ENCODE data around the gene PTPN1.

The PTPN1 gene

DNA sequence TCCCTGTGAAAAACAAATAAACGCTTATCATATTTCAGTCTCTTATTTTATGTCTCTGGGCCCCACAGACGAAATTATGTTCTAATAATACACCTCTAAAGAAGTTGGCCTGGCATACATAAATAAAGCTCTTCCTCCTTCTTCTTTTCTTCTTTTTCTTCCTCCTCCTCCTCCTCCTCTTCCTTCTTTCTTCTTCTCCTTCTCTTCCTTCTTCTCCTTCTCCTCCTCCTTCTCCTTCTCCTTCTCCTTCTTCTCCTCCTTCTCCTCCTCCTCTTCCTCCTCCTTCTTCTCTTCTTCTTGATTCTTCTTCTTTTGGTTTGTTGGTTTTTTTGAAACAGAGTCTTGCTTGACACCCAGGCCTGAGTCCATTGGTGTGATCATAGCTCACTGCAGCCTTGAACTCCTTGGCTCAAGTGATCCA lies 41.8 kb upstream of the PTPN1 start (continued):
- TF ChIP-seq, protein P1, sequence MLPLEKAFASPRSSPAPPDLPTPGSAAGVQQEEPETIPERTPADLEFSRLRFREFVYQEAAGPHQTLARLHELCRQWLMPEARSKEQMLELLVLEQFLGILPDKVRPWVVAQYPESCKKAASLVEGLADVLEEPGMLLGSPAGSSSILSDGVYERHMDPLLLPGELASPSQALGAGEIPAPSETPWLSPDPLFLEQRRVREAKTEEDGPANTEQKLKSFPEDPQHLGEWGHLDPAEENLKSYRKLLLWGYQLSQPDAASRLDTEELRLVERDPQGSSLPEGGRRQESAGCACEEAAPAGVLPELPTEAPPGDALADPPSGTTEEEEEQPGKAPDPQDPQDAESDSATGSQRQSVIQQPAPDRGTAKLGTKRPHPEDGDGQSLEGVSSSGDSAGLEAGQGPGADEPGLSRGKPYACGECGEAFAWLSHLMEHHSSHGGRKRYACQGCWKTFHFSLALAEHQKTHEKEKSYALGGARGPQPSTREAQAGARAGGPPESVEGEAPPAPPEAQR (tag by site-specific recombination; IDR thresholded peaks at IDR 0.05), result 0 out of 2 replicates have a peak, but pooled peaks have one; percentile 26
- TF ChIP-seq ZNF530 (tag by site-specific recombination; IDR thresholded peaks at IDR 0.05; ENCODE audit: low read depth) (no peak), ZNF398 (tag by site-specific recombination; IDR thresholded peaks at IDR 0.05) (peak; percentile 21; the same call in 1 of the 2 replicates), ZNF658 (tag by site-specific recombination; IDR thresholded peaks at IDR 0.05) (no peak), ZNF404 (tag by site-specific recombination; IDR thresholded peaks at IDR 0.05) (no peak), ZNF791 (tag by site-specific recombination; IDR thresholded peaks at IDR 0.05) (0 out of 2 replicates have a peak, but pooled peaks have one; percentile 69), ZNF19 (tag by site-specific recombination; IDR thresholded peaks at IDR 0.05; ENCODE audit: low read depth) (0 out of 2 replicates have a peak, but pooled peaks have one; percentile 50), KLF8 (tag by site-specific recombination; IDR thresholded peaks at IDR 0.05) (0 out of 2 replicates have a peak, but pooled peaks have one; percentile 9), BCL11A (tag by site-specific recombination; IDR thresholded peaks at IDR 0.05; ENCODE audit: low read depth) (no peak)
- TF ChIP-seq, protein P2, sequence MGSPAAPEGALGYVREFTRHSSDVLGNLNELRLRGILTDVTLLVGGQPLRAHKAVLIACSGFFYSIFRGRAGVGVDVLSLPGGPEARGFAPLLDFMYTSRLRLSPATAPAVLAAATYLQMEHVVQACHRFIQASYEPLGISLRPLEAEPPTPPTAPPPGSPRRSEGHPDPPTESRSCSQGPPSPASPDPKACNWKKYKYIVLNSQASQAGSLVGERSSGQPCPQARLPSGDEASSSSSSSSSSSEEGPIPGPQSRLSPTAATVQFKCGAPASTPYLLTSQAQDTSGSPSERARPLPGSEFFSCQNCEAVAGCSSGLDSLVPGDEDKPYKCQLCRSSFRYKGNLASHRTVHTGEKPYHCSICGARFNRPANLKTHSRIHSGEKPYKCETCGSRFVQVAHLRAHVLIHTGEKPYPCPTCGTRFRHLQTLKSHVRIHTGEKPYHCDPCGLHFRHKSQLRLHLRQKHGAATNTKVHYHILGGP (tag by site-specific recombination; IDR thresholded peaks at IDR 0.05), result no peak
- TF ChIP-seq, protein P3, sequence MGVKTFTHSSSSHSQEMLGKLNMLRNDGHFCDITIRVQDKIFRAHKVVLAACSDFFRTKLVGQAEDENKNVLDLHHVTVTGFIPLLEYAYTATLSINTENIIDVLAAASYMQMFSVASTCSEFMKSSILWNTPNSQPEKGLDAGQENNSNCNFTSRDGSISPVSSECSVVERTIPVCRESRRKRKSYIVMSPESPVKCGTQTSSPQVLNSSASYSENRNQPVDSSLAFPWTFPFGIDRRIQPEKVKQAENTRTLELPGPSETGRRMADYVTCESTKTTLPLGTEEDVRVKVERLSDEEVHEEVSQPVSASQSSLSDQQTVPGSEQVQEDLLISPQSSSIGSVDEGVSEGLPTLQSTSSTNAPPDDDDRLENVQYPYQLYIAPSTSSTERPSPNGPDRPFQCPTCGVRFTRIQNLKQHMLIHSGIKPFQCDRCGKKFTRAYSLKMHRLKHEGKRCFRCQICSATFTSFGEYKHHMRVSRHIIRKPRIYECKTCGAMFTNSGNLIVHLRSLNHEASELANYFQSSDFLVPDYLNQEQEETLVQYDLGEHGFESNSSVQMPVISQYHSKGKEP (tag by site-specific recombination; IDR thresholded peaks at IDR 0.05), result no peak
- TF ChIP-seq, protein P4, sequence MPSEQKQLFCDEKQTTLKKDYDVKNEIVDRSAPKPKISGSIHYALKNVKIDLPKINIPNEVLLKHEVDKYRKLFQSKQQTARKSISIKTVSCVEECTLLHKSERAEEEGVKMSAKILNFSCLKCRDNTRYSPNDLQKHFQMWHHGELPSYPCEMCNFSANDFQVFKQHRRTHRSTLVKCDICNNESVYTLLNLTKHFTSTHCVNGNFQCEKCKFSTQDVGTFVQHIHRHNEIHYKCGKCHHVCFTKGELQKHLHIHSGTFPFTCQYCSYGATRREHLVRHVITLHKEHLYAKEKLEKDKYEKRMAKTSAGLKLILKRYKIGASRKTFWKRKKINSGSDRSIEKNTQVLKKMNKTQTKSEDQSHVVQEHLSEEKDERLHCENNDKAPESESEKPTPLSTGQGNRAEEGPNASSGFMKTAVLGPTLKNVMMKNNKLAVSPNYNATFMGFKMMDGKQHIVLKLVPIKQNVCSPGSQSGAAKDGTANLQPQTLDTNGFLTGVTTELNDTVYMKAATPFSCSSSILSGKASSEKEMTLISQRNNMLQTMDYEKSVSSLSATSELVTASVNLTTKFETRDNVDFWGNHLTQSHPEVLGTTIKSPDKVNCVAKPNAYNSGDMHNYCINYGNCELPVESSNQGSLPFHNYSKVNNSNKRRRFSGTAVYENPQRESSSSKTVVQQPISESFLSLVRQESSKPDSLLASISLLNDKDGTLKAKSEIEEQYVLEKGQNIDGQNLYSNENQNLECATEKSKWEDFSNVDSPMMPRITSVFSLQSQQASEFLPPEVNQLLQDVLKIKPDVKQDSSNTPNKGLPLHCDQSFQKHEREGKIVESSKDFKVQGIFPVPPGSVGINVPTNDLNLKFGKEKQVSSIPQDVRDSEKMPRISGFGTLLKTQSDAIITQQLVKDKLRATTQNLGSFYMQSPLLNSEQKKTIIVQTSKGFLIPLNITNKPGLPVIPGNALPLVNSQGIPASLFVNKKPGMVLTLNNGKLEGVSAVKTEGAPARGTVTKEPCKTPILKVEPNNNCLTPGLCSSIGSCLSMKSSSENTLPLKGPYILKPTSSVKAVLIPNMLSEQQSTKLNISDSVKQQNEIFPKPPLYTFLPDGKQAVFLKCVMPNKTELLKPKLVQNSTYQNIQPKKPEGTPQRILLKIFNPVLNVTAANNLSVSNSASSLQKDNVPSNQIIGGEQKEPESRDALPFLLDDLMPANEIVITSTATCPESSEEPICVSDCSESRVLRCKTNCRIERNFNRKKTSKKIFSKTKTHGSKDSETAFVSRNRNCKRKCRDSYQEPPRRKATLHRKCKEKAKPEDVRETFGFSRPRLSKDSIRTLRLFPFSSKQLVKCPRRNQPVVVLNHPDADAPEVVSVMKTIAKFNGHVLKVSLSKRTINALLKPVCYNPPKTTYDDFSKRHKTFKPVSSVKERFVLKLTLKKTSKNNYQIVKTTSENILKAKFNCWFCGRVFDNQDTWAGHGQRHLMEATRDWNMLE (tag by site-specific recombination; conservative IDR thresholded peaks at IDR 0.05; ENCODE audit: low read depth), result 0 out of 2 replicates have a peak, but pooled peaks have one; percentile 29

GRCh38 chr20:50469176-50469723 lies 40.9 kb upstream of the PTPN1 start:
- ChIA-PET POLR2A (interaction anchor here (0.7 kb wide), 1 partner anchor 108 kb away, joined by 5 read pairs; no protein-coding TSS in a partner anchor), CTCF (interaction anchor here (0.6 to 2.1 kb wide), 8 partner anchors 39 to 349 kb away, joined by 3 to 5 read pairs (median 4); no protein-coding TSS in a partner anchor)
- TF ChIP-seq ZNF664 (tag by site-specific recombination; IDR thresholded peaks at IDR 0.05) (no peak), ZBTB21 (tag by site-specific recombination; IDR thresholded peaks at IDR 0.05) (no peak), GLIS1 (tag by site-specific recombination; IDR thresholded peaks at IDR 0.05) (no peak), GLI2 (tag by site-specific recombination; IDR thresholded peaks at IDR 0.05; ENCODE audit: borderline replicate concordance, low read depth) (no peak), ZNF624 (tag by site-specific recombination; IDR thresholded peaks at IDR 0.05) (no peak), ZNF501 (tag by site-specific recombination; IDR thresholded peaks at IDR 0.05) (no peak), KLF16 (tag by site-specific recombination; IDR thresholded peaks at IDR 0.05) (no peak), ZNF350 (tag by site-specific recombination; IDR thresholded peaks at IDR 0.05) (no peak), ZFP3 (tag by site-specific recombination; IDR thresholded peaks at IDR 0.05; ENCODE audit: low read depth) (no peak), ZNF426 (tag by site-specific recombination; IDR thresholded peaks at IDR 0.05) (no peak)
- TF ChIP-seq, protein P5, sequence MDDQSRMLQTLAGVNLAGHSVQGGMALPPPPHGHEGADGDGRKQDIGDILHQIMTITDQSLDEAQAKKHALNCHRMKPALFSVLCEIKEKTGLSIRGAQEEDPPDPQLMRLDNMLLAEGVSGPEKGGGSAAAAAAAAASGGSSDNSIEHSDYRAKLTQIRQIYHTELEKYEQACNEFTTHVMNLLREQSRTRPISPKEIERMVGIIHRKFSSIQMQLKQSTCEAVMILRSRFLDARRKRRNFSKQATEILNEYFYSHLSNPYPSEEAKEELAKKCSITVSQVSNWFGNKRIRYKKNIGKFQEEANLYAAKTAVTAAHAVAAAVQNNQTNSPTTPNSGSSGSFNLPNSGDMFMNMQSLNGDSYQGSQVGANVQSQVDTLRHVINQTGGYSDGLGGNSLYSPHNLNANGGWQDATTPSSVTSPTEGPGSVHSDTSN (CRISPR knock-in tag; IDR thresholded peaks at IDR 0.05), result no peak

More at GRCh38 chr20:50469176-50469723, 40.9 kb upstream of the PTPN1 start:
- Histone ChIP-seq H3K4me1 (ENCODE audit: control insufficient read depth, insufficient read depth, low read length) (no peaks in the 10 kb centered on the region; the same call in 1 of the 2 replicates), H3K27ac (ENCODE audit: extremely low read depth, low read depth, low read length) (no peak overlapping the region), H3K9me3 (ENCODE audit: control insufficient read depth, insufficient read depth, low read depth, low read length) (no peaks in the 10 kb centered on the region), H3K36me3 (ENCODE audit: control insufficient read depth in 2 of 2, insufficient read depth in 1 of 2, low read length in 2 of 2) (no peaks in the 10 kb centered on the region), H3K4me3 (ENCODE audit: low read depth, low read length) (no peak overlapping the region)
